ENCODE data around the gene AHRR. TPM values are rescaled to one million over a fixed set of nuclear protein-coding genes. Genes with fewer than 3 reads are reported as not detected.

Gene AHRR
- total RNA-seq, 1 experiment from 2014 or later: 1.3 TPM

- Mint-ChIP-seq H3K4me1 (ENCODE audit: low read depth, unreplicated experiment) (peaks cover 4% of the 10 kb centered on the region), H3K36me3 (ENCODE audit: insufficient read depth, unreplicated experiment) (no peaks in the 10 kb centered on the region), H3K9me3 (ENCODE audit: low read depth, unreplicated experiment) (no peaks in the 10 kb centered on the region), H3K27me3 (ENCODE audit: unreplicated experiment) (no peaks in the 10 kb centered on the region), H3K4me3 (ENCODE audit: low read depth, unreplicated experiment) (no peak overlapping the region), H3K27ac (ENCODE audit: unreplicated experiment) (no peak overlapping the region)
- intact Hi-C loops (cut with micrococcal nuclease; ENCODE audit: unreplicated experiment): no loop called here
- BruUV-seq (replicated peaks): no TSS peak
- CTCF ChIA-PET: interaction anchor here (0.6 kb wide), 1 partner anchor 19 kb away, joined by 3 read pairs; no protein-coding TSS in a partner anchor
- no peak for DNase-seq
- TF ChIP-seq CTCF (IDR thresholded peaks at IDR 0.05; ENCODE audit: unreplicated experiment): no peak
These were observed 94.6 kb downstream of the AHRR start for GRCh38 chr5:415928-416635.

- intact Hi-C loops (cut with micrococcal nuclease; ENCODE audit: unreplicated experiment): no loop called here
- TF ChIP-seq CTCF (IDR thresholded peaks at IDR 0.05; ENCODE audit: unreplicated experiment): no peak
- Mint-ChIP-seq H3K9me3 (ENCODE audit: low read depth, unreplicated experiment) (no peaks in the 10 kb centered on the region), H3K4me3 (ENCODE audit: low read depth, unreplicated experiment) (no peak overlapping the region), H3K36me3 (ENCODE audit: insufficient read depth, unreplicated experiment) (no peaks in the 10 kb centered on the region), H3K27ac (ENCODE audit: unreplicated experiment) (no peak overlapping the region), H3K4me1 (ENCODE audit: low read depth, unreplicated experiment) (no peaks in the 10 kb centered on the region), H3K27me3 (ENCODE audit: unreplicated experiment) (no peaks in the 10 kb centered on the region)
- CTCF ChIA-PET: interaction anchor here (0.6 kb wide), 1 partner anchor 19 kb away, joined by 3 read pairs; no protein-coding TSS in a partner anchor
- no TSS peak for BruUV-seq (replicated peaks)
- no peak for DNase-seq
These were observed 95.1 kb downstream of the AHRR start for GRCh38 chr5:416636-416960.

GRCh38 chr5:417301-418161 lies 96.0 kb downstream of the AHRR start:
- Mint-ChIP-seq H3K9me3 (ENCODE audit: low read depth, unreplicated experiment) (no peaks in the 10 kb centered on the region), H3K36me3 (ENCODE audit: insufficient read depth, unreplicated experiment) (no peaks in the 10 kb centered on the region), H3K4me1 (ENCODE audit: low read depth, unreplicated experiment) (no peaks in the 10 kb centered on the region), H3K27ac (ENCODE audit: unreplicated experiment) (no peak overlapping the region), H3K4me3 (ENCODE audit: low read depth, unreplicated experiment) (no peak overlapping the region), H3K27me3 (ENCODE audit: unreplicated experiment) (no peaks in the 10 kb centered on the region)
- no peak for DNase-seq
- no TSS peak for BruUV-seq (replicated peaks)
- CTCF ChIA-PET: interaction anchor here (0.7 kb wide), 1 partner anchor 11 kb away, joined by 3 read pairs; no protein-coding TSS in a partner anchor
- TF ChIP-seq CTCF (IDR thresholded peaks at IDR 0.05; ENCODE audit: unreplicated experiment): no peak
- intact Hi-C loops (cut with micrococcal nuclease; ENCODE audit: unreplicated experiment): no loop called here

- H3K36me3 Mint-ChIP-seq (ENCODE audit: insufficient read depth, unreplicated experiment): no peaks in the 10 kb centered on the region
- H3K27ac Mint-ChIP-seq (ENCODE audit: unreplicated experiment): no peak overlapping the region
- intact Hi-C loops (cut with micrococcal nuclease; ENCODE audit: unreplicated experiment): no loop called here
- CTCF ChIA-PET: interaction anchor here (0.7 to 0.9 kb wide), 2 partner anchors 12 to 325 kb away, joined by 3 read pairs; no protein-coding TSS in a partner anchor
- no peak for TF ChIP-seq CTCF (IDR thresholded peaks at IDR 0.05; ENCODE audit: unreplicated experiment)
- BruUV-seq (replicated peaks): no TSS peak
- no peaks in the 10 kb centered on the region for H3K4me1 Mint-ChIP-seq (ENCODE audit: low read depth, unreplicated experiment)
- no peaks in the 10 kb centered on the region for H3K9me3 Mint-ChIP-seq (ENCODE audit: low read depth, unreplicated experiment)
- no peak for DNase-seq
- no peak overlapping the region for H3K4me3 Mint-ChIP-seq (ENCODE audit: low read depth, unreplicated experiment)
- no peaks in the 10 kb centered on the region for H3K27me3 Mint-ChIP-seq (ENCODE audit: unreplicated experiment)
These were observed 96.9 kb downstream of the AHRR start for GRCh38 chr5:418162-419121.

All from Calu3 (cell line).